HUES6 (cell line): Measurements from ENCODE around the gene SCGB1D1.
"Not testable (repeated sequence)": the region's sequence is repeated elsewhere in the genome, so short reads cannot be mapped to it uniquely, and the experiment has no call there.

ENCODE experiments used
- H3K27ac ChIP-seq: 2 replicates; pipeline ENCODE4 v1.7.0; 2013; ENCODE audit warnings: low read depth, mild to moderate bottlenecking, low read length, inconsistent platforms
- H3K27me3 ChIP-seq: 2 replicates; pipeline ENCODE4 v1.6.1; 2013; ENCODE audit warnings: low read length; ENCODE audit not compliant: control insufficient read depth, insufficient read depth
- H3K36me3 ChIP-seq: 2 replicates; pipeline ENCODE4 v1.6.1; 2013; ENCODE audit warnings: low read length; ENCODE audit not compliant: control insufficient read depth, insufficient read depth
- H3K4me1 ChIP-seq: 2 replicates; pipeline ENCODE4 v1.6.1; 2013; ENCODE audit warnings: low read length; ENCODE audit not compliant: control insufficient read depth, insufficient read depth
- H3K4me3 ChIP-seq: 2 replicates; pipeline ENCODE4 v1.5.1; 2013; ENCODE audit warnings: low read depth, low read length
- H3K9ac ChIP-seq: one replicate; pipeline ENCODE4 v1.6.1; 2013; ENCODE audit warnings: mild to moderate bottlenecking, low read length
- H3K9me3 ChIP-seq: 2 replicates; pipeline ENCODE4 v1.6.1; 2013; ENCODE audit warnings: low read depth, low read length; ENCODE audit not compliant: control insufficient read depth, insufficient read depth

Gene SCGB1D1

GRCh38 chr11:62197400-62197799 lies 7.4 kb downstream of the SCGB1D1 start:
- not testable (repeated sequence) for H3K9ac ChIP-seq, H3K27me3 ChIP-seq, H3K4me1 ChIP-seq, H3K9me3 ChIP-seq, H3K4me3 ChIP-seq, H3K27ac ChIP-seq, H3K36me3 ChIP-seq

GRCh38 chr11:62201376-62201775 lies 11.4 kb downstream of the SCGB1D1 start:
- no peaks in the 10 kb centered on the region for H3K4me1 ChIP-seq
- no peak overlapping the region for H3K4me3 ChIP-seq
- no peaks in the 10 kb centered on the region for H3K9me3 ChIP-seq
- H3K27me3 ChIP-seq = no peaks in the 10 kb centered on the region
- no peak overlapping the region for H3K9ac ChIP-seq
- no peak overlapping the region for H3K27ac ChIP-seq
- H3K36me3 ChIP-seq = no peaks in the 10 kb centered on the region

- no peak overlapping the region for H3K9ac ChIP-seq
- H3K36me3 ChIP-seq = no peaks in the 10 kb centered on the region
- H3K4me1 ChIP-seq = no peaks in the 10 kb centered on the region
- H3K27me3 ChIP-seq = no peaks in the 10 kb centered on the region
- H3K9me3 ChIP-seq = no peaks in the 10 kb centered on the region
- no peak overlapping the region for H3K4me3 ChIP-seq
- H3K27ac ChIP-seq = no peak overlapping the region
Measured at GRCh38 chr11:62202910-62203309, 12.9 kb downstream of the SCGB1D1 start.

GRCh38 chr11:62204430-62204829 lies 14.4 kb downstream of the SCGB1D1 start:
- Histone ChIP-seq H3K4me3 (no peak overlapping the region), H3K4me1 (no peaks in the 10 kb centered on the region), H3K27me3 (no peaks in the 10 kb centered on the region), H3K9me3 (no peaks in the 10 kb centered on the region), H3K27ac (no peak overlapping the region), H3K9ac (no peak overlapping the region), H3K36me3 (no peaks in the 10 kb centered on the region)

- Histone ChIP-seq H3K27ac (no peak overlapping the region), H3K4me3 (no peak overlapping the region), H3K27me3 (no peaks in the 10 kb centered on the region), H3K9ac (no peak overlapping the region), H3K9me3 (no peaks in the 10 kb centered on the region), H3K36me3 (no peaks in the 10 kb centered on the region), H3K4me1 (no peaks in the 10 kb centered on the region)
Measured at GRCh38 chr11:62205441-62205840, 15.4 kb downstream of the SCGB1D1 start.

- H3K4me3 ChIP-seq, H3K9ac ChIP-seq, H3K27ac ChIP-seq, H3K4me1 ChIP-seq, H3K9me3 ChIP-seq, H3K36me3 ChIP-seq, H3K27me3 ChIP-seq: not testable (repeated sequence)
Measured at GRCh38 chr11:62206276-62207066, 16.5 kb downstream of the SCGB1D1 start.

GRCh38 chr11:62208785-62209144 lies 18.7 kb downstream of the SCGB1D1 start:
- no peaks in the 10 kb centered on the region for H3K27me3 ChIP-seq
- no peaks in the 10 kb centered on the region for H3K9me3 ChIP-seq
- H3K27ac ChIP-seq = no peak overlapping the region
- H3K36me3 ChIP-seq = no peaks in the 10 kb centered on the region
- H3K4me1 ChIP-seq = no peaks in the 10 kb centered on the region
- H3K9ac ChIP-seq = no peak overlapping the region
- no peak overlapping the region for H3K4me3 ChIP-seq

- H3K9me3 ChIP-seq = peaks cover 7% of the 10 kb centered on the region
- no peak overlapping the region for H3K27ac ChIP-seq
- no peaks in the 10 kb centered on the region for H3K36me3 ChIP-seq
- H3K27me3 ChIP-seq = no peaks in the 10 kb centered on the region
- H3K4me3 ChIP-seq = no peak overlapping the region
- no peaks in the 10 kb centered on the region for H3K4me1 ChIP-seq
- no peak overlapping the region for H3K9ac ChIP-seq
Measured at GRCh38 chr11:62217191-62217748, 27.3 kb downstream of the SCGB1D1 start.

GRCh38 chr11:62221498-62221897 lies 31.5 kb downstream of the SCGB1D1 start:
- Histone ChIP-seq H3K4me1 (no peaks in the 10 kb centered on the region), H3K27ac (no peak overlapping the region), H3K9ac (no peak overlapping the region), H3K4me3 (no peak overlapping the region), H3K27me3 (no peaks in the 10 kb centered on the region), H3K9me3 (peaks cover 29% of the 10 kb centered on the region), H3K36me3 (no peaks in the 10 kb centered on the region)

- Histone ChIP-seq H3K4me1 (no peaks in the 10 kb centered on the region), H3K27ac (no peak overlapping the region), H3K36me3 (no peaks in the 10 kb centered on the region), H3K9me3 (peaks cover 29% of the 10 kb centered on the region), H3K4me3 (no peak overlapping the region), H3K9ac (no peak overlapping the region), H3K27me3 (no peaks in the 10 kb centered on the region)
Measured at GRCh38 chr11:62223095-62223494, 33.1 kb downstream of the SCGB1D1 start.

- Histone ChIP-seq H3K4me1 (no peaks in the 10 kb centered on the region), H3K27me3 (peaks cover 15% of the 10 kb centered on the region; the same call in 1 of the 2 replicates), H3K27ac (no peak overlapping the region), H3K4me3 (no peak overlapping the region), H3K36me3 (no peaks in the 10 kb centered on the region), H3K9me3 (no peaks in the 10 kb centered on the region), H3K9ac (no peak overlapping the region)
Measured at GRCh38 chr11:62233730-62234129, 43.7 kb downstream of the SCGB1D1 start.
